T-helper 1 cell treated with Interleukin-12 subunit alpha and Interleukin-12 subunit beta and Interleukin-4 antibody, amounts not matched to agents 30 μg/mL and 1 μg/mL, for 36 hours (primary cell): ENCODE results near the gene ANTXR1.

Experiments used
- H3K27ac Mint-ChIP-seq: one replicate; pipeline ENCODE4 v1.8.0; 2021; ENCODE audit warnings: mild to moderate bottlenecking, mixed read lengths
- H3K27me3 Mint-ChIP-seq: one replicate; pipeline ENCODE4 v1.8.0; 2021; ENCODE audit warnings: low read depth, mixed read lengths
- H3K36me3 Mint-ChIP-seq: one replicate; pipeline ENCODE4 v1.8.0; 2021; ENCODE audit warnings: low read depth, mixed read lengths
- H3K4me1 Mint-ChIP-seq: one replicate; pipeline ENCODE4 v1.8.0; 2021; ENCODE audit warnings: low read depth, mixed read lengths
- H3K4me3 Mint-ChIP-seq: one replicate; pipeline ENCODE4 v1.8.0; 2021; ENCODE audit warnings: mild to moderate bottlenecking, moderate library complexity, mixed read lengths
- H3K9me3 Mint-ChIP-seq: one replicate; pipeline ENCODE4 v1.8.0; 2021; ENCODE audit warnings: mixed read lengths

ANTXR1 gene

GRCh38 chr2:69126341-69126740 lies 113.4 kb downstream of the ANTXR1 start:
- Mint-ChIP-seq H3K9me3 (no peaks in the 10 kb centered on the region), H3K27me3 (peaks cover 25% of the 10 kb centered on the region), H3K27ac (no peak overlapping the region), H3K4me1 (no peaks in the 10 kb centered on the region), H3K36me3 (no peaks in the 10 kb centered on the region), H3K4me3 (no peak overlapping the region)

- Mint-ChIP-seq H3K4me3 (no peak overlapping the region), H3K36me3 (no peaks in the 10 kb centered on the region), H3K27me3 (peaks cover 5% of the 10 kb centered on the region), H3K27ac (no peak overlapping the region), H3K9me3 (no peaks in the 10 kb centered on the region), H3K4me1 (no peaks in the 10 kb centered on the region)
These were observed 118.5 kb downstream of the ANTXR1 start for GRCh38 chr2:69131452-69131851.

GRCh38 chr2:69131983-69132675 lies 119.2 kb downstream of the ANTXR1 start:
- H3K27ac Mint-ChIP-seq: no peak overlapping the region
- H3K4me1 Mint-ChIP-seq: no peaks in the 10 kb centered on the region
- peaks cover 4% of the 10 kb centered on the region for H3K27me3 Mint-ChIP-seq
- no peak overlapping the region for H3K4me3 Mint-ChIP-seq
- no peaks in the 10 kb centered on the region for H3K9me3 Mint-ChIP-seq
- no peaks in the 10 kb centered on the region for H3K36me3 Mint-ChIP-seq

GRCh38 chr2:69132960-69133590 lies 120.1 kb downstream of the ANTXR1 start:
- Mint-ChIP-seq H3K27me3 (peaks cover 4% of the 10 kb centered on the region), H3K9me3 (no peaks in the 10 kb centered on the region), H3K4me3 (no peak overlapping the region), H3K36me3 (no peaks in the 10 kb centered on the region), H3K27ac (no peak overlapping the region), H3K4me1 (no peaks in the 10 kb centered on the region)

GRCh38 chr2:69133898-69134297 lies 120.9 kb downstream of the ANTXR1 start:
- Mint-ChIP-seq H3K9me3 (no peaks in the 10 kb centered on the region), H3K4me1 (no peaks in the 10 kb centered on the region), H3K27ac (no peak overlapping the region), H3K27me3 (peaks cover 4% of the 10 kb centered on the region), H3K4me3 (no peak overlapping the region), H3K36me3 (no peaks in the 10 kb centered on the region)

- Mint-ChIP-seq H3K4me3 (no peak overlapping the region), H3K36me3 (no peaks in the 10 kb centered on the region), H3K27ac (no peak overlapping the region), H3K9me3 (no peaks in the 10 kb centered on the region), H3K27me3 (peaks cover 4% of the 10 kb centered on the region), H3K4me1 (no peaks in the 10 kb centered on the region)
These were observed 121.4 kb downstream of the ANTXR1 start for GRCh38 chr2:69134306-69134945.

- Mint-ChIP-seq H3K4me1 (no peaks in the 10 kb centered on the region), H3K27me3 (peaks cover 14% of the 10 kb centered on the region), H3K27ac (no peak overlapping the region), H3K4me3 (no peak overlapping the region), H3K9me3 (no peaks in the 10 kb centered on the region), H3K36me3 (no peaks in the 10 kb centered on the region)
These were observed 125.3 kb downstream of the ANTXR1 start for GRCh38 chr2:69138247-69138772.

- Mint-ChIP-seq H3K4me1 (no peaks in the 10 kb centered on the region), H3K27me3 (peaks cover 14% of the 10 kb centered on the region), H3K9me3 (no peaks in the 10 kb centered on the region), H3K36me3 (no peaks in the 10 kb centered on the region), H3K27ac (no peak overlapping the region), H3K4me3 (no peak overlapping the region)
These were observed 125.9 kb downstream of the ANTXR1 start for GRCh38 chr2:69138793-69139459.

- Mint-ChIP-seq H3K36me3 (no peaks in the 10 kb centered on the region), H3K9me3 (no peaks in the 10 kb centered on the region), H3K4me1 (no peaks in the 10 kb centered on the region), H3K27ac (no peak overlapping the region), H3K4me3 (no peak overlapping the region), H3K27me3 (peaks cover 17% of the 10 kb centered on the region)
These were observed 127.0 kb downstream of the ANTXR1 start for GRCh38 chr2:69139778-69140670.

GRCh38 chr2:69141061-69141460 lies 128.1 kb downstream of the ANTXR1 start:
- no peaks in the 10 kb centered on the region for H3K4me1 Mint-ChIP-seq
- no peak overlapping the region for H3K4me3 Mint-ChIP-seq
- H3K36me3 Mint-ChIP-seq: no peaks in the 10 kb centered on the region
- H3K9me3 Mint-ChIP-seq: no peaks in the 10 kb centered on the region
- no peak overlapping the region for H3K27ac Mint-ChIP-seq
- peaks cover 17% of the 10 kb centered on the region for H3K27me3 Mint-ChIP-seq

- H3K27ac Mint-ChIP-seq: no peak overlapping the region
- no peaks in the 10 kb centered on the region for H3K4me1 Mint-ChIP-seq
- H3K9me3 Mint-ChIP-seq: no peaks in the 10 kb centered on the region
- peaks cover 13% of the 10 kb centered on the region for H3K27me3 Mint-ChIP-seq
- no peak overlapping the region for H3K4me3 Mint-ChIP-seq
- no peaks in the 10 kb centered on the region for H3K36me3 Mint-ChIP-seq
These were observed 130.9 kb downstream of the ANTXR1 start for GRCh38 chr2:69143748-69144360.

- no peak overlapping the region for H3K27ac Mint-ChIP-seq
- H3K4me3 Mint-ChIP-seq: no peak overlapping the region
These were observed 132.2 kb downstream of the ANTXR1 start for GRCh38 chr2:69145204-69145603.

GRCh38 chr2:69147841-69148533 lies 135.0 kb downstream of the ANTXR1 start:
- Mint-ChIP-seq H3K4me1 (no peaks in the 10 kb centered on the region), H3K27ac (no peak overlapping the region)

More at GRCh38 chr2:69145204-69145603, 132.2 kb downstream of the ANTXR1 start:
- Mint-ChIP-seq H3K36me3 (no peaks in the 10 kb centered on the region), H3K27me3 (peaks cover 13% of the 10 kb centered on the region), H3K9me3 (no peaks in the 10 kb centered on the region), H3K4me1 (no peaks in the 10 kb centered on the region)

More at GRCh38 chr2:69147841-69148533, 135.0 kb downstream of the ANTXR1 start:
- no peaks in the 10 kb centered on the region for H3K9me3 Mint-ChIP-seq
- no peak overlapping the region for H3K4me3 Mint-ChIP-seq
- peaks cover 6% of the 10 kb centered on the region for H3K27me3 Mint-ChIP-seq
- no peaks in the 10 kb centered on the region for H3K36me3 Mint-ChIP-seq
